CD4-positive, alpha-beta T cell treated with Interleukin-17A for 4 hours (primary cell): ENCODE data around the gene KIFC1.

Source experiments
- DNase-seq: peaks from one replicate; pipeline ENCODE4 v3.0.0-alpha.2; 2020; ENCODE audit warnings: mixed read lengths

Gene KIFC1

GRCh38 chr6:33412140-33413009, 20.8 kb downstream of the KIFC1 start:
- DNase-seq: no peak

- DNase-seq: no peak
These were observed 21.9 kb downstream of the KIFC1 start for GRCh38 chr6:33413241-33414120.

GRCh38 chr6:33414592-33415271, 23.1 kb downstream of the KIFC1 start:
- DNase-seq: no peak

- DNase-seq: no peak
These were observed 24.2 kb downstream of the KIFC1 start for GRCh38 chr6:33415831-33416230.

- DNase-seq: no peak
These were observed 24.9 kb downstream of the KIFC1 start for GRCh38 chr6:33416386-33417127.

- DNase-seq: peak; percentile 32
These were observed 25.7 kb downstream of the KIFC1 start for GRCh38 chr6:33417128-33417902.

- DNase-seq: peak; percentile 98
These were observed 26.5 kb downstream of the KIFC1 start, which contains the start of gene CUTA for GRCh38 chr6:33417903-33418689. Gene CUTA (minus strand): TSS chr6:33418107. CDS start chr6:33418000, 107 bp downstream.

GRCh38 chr6:33418690-33419291, 27.2 kb downstream of the KIFC1 start:
- DNase-seq: peak; percentile 36

- DNase-seq: peak; percentile 71
These were observed 28.2 kb downstream of the KIFC1 start, which contains the start of gene SYNGAP1 for GRCh38 chr6:33419580-33420490. Gene SYNGAP1 (plus strand): TSS chr6:33420065. CDS start chr6:33420265, 200 bp downstream.

- no peak for DNase-seq
These were observed 29.1 kb downstream of the KIFC1 start for GRCh38 chr6:33420491-33421343.

- DNase-seq: no peak
These were observed 29.7 kb downstream of the KIFC1 start for GRCh38 chr6:33421344-33421643.

GRCh38 chr6:33423777-33424176, 32.2 kb downstream of the KIFC1 start:
- DNase-seq: no peak

GRCh38 chr6:33424855-33425667, 33.4 kb downstream of the KIFC1 start:
- no peak for DNase-seq

- DNase-seq: peak; percentile 91
These were observed 34.3 kb downstream of the KIFC1 start for GRCh38 chr6:33425668-33426577.

- peak; percentile 33 for DNase-seq
These were observed 35.2 kb downstream of the KIFC1 start for GRCh38 chr6:33426590-33427511.
